Measurements from ENCODE around the gene CD160. TPM values are rescaled to one million over a fixed set of nuclear protein-coding genes. Genes with fewer than 3 reads are reported as not detected.

Gene CD160
- total RNA-seq, 1 experiment from 2014 or later = not detected

DNA sequence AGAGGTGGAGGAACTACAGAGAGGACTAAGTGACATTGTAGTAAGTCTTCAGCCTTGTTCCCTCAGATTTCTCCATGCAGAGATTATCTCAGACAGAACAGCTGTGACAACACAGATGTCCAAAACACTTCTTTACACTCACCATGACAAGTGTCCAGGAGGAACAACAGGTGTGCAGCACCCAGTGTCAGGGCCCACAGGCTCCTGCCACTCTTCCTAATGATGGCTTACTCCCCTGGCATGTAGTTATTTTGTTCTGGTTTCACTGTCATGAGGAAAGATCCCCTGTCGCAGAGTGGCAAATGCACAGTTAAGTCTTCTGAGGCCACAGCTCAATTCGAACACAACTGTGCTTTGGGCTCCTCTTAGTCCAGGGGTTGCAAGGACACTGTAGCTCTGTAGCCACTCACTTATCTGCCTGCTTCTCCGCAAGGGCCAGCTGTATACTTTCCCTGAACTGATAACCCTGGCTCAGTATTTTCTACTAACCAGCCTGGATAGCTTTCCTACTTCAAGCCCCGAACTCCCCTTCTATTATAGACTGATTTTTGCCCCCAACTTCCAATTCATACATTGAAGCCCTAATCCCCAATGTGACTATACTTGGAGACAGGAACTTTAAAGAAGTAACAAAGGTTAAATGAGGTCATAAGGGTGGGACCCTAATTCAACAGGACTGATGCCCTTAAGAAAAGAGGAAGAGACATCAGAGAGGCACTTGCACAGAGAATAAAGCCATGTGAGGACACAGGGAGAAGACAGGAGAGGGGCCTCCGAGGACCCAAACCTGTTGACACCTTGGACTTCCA is 23.3 kb upstream of the CD160 start:
- no peaks in the 10 kb centered on the region for H3K36me3 ChIP-seq (ENCODE audit: low read depth)
- H3K9me3 ChIP-seq (ENCODE audit: insufficient read depth, low read depth) = no peaks in the 10 kb centered on the region
- no peaks in the 10 kb centered on the region for H3K9me2 ChIP-seq (ENCODE audit: insufficient read depth)
- no peak overlapping the region for H3K27ac ChIP-seq
- BruUV-seq (replicated peaks) = no TSS peak
- no peak overlapping the region for H3K4me3 ChIP-seq
- intact Hi-C loops (cut with micrococcal nuclease; ENCODE audit: unreplicated experiment) = no loop called here
- CTCF ChIA-PET = no interaction called here
- POLR2A ChIA-PET (ENCODE audit: unreplicated experiment) = no interaction called here
- H3K4me1 ChIP-seq (replicated peaks; ENCODE audit: insufficient read depth) = peaks cover 5% of the 10 kb centered on the region; the same call in 1 of the 2 replicates
- no peaks in the 10 kb centered on the region for H3K27me3 ChIP-seq (ENCODE audit: insufficient read depth, low read depth)
- no peak overlapping the region for H2AFZ ChIP-seq
- H3K79me2 ChIP-seq (ENCODE audit: low read depth) = no peaks in the 10 kb centered on the region
- DNase-seq = no peak
- H3K4me2 ChIP-seq = no peak overlapping the region
- no peaks in the 10 kb centered on the region for H3F3A ChIP-seq (ENCODE audit: insufficient read depth, low read depth)
- no peaks in the 10 kb centered on the region for H4K20me1 ChIP-seq (ENCODE audit: insufficient read depth)
- TF ChIP-seq, protein P1, sequence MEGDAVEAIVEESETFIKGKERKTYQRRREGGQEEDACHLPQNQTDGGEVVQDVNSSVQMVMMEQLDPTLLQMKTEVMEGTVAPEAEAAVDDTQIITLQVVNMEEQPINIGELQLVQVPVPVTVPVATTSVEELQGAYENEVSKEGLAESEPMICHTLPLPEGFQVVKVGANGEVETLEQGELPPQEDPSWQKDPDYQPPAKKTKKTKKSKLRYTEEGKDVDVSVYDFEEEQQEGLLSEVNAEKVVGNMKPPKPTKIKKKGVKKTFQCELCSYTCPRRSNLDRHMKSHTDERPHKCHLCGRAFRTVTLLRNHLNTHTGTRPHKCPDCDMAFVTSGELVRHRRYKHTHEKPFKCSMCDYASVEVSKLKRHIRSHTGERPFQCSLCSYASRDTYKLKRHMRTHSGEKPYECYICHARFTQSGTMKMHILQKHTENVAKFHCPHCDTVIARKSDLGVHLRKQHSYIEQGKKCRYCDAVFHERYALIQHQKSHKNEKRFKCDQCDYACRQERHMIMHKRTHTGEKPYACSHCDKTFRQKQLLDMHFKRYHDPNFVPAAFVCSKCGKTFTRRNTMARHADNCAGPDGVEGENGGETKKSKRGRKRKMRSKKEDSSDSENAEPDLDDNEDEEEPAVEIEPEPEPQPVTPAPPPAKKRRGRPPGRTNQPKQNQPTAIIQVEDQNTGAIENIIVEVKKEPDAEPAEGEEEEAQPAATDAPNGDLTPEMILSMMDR (conservative IDR thresholded peaks at IDR 0.05) = no peak
- no peak for TF ChIP-seq EZH2 (IDR thresholded peaks at IDR 0.05; ENCODE audit: low read depth)

DNA sequence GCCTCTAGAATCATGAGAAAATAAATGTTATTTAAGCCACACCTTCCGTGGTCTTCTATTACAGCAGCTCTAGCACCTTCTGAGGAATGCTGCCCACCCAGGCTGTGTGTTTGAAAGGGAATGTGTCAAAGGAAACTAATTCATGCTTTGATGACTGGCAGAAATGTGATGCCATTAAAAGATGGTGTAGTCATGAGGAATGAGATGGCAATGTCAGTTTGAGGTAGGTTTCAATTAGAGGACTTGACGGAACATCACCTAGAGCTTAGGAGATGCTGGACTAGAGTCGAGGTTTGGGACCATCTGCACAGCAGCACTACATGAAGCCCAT is 22.7 kb upstream of the CD160 start:
- Histone ChIP-seq H3K4me3 (no peak overlapping the region), H3K27me3 (ENCODE audit: insufficient read depth, low read depth) (no peaks in the 10 kb centered on the region), H3K79me2 (ENCODE audit: low read depth) (no peaks in the 10 kb centered on the region), H3K27ac (no peak overlapping the region), H3K4me2 (no peak overlapping the region), H3F3A (ENCODE audit: insufficient read depth, low read depth) (no peaks in the 10 kb centered on the region), H3K4me1 (replicated peaks; ENCODE audit: insufficient read depth) (no peaks in the 10 kb centered on the region; the same call in 1 of the 2 replicates), H4K20me1 (ENCODE audit: insufficient read depth) (no peaks in the 10 kb centered on the region), H3K36me3 (ENCODE audit: low read depth) (no peaks in the 10 kb centered on the region), H2AFZ (no peak overlapping the region), H3K9me2 (ENCODE audit: insufficient read depth) (no peaks in the 10 kb centered on the region), H3K9me3 (ENCODE audit: insufficient read depth, low read depth) (no peaks in the 10 kb centered on the region)
- ChIA-PET CTCF (no interaction called here), POLR2A (ENCODE audit: unreplicated experiment) (no interaction called here)
- TF ChIP-seq EZH2 (IDR thresholded peaks at IDR 0.05; ENCODE audit: low read depth) = no peak
- TF ChIP-seq, protein P1 (conservative IDR thresholded peaks at IDR 0.05) = no peak
- intact Hi-C loops (cut with micrococcal nuclease; ENCODE audit: unreplicated experiment) = no loop called here
- DNase-seq = no peak
- no TSS peak for BruUV-seq (replicated peaks)

DNA sequence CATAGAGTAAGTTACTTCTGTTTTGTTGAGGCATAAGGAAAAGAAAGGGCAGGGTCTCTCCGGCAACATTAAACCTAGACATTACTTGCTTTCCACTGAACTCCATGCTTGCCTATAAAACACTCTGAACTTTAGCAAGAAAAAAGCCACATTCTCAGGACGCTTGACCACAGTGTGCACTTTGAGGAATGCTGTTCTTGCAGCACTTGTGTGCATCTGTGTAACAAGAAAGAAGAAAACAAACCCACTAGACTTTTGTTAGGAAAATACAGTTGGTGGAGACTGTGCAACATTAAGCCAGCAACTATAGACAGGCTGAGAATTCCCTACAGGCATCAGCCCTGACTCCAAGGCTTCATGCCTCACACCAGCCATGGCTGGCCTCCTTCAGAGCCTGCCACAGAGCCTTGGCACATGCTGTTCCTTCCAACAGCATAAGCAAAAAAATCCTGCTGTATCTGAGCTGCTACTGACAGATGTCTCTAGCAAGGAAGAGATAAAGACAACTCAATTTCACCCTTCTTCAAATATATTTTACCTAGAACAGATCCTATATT is 17.9 kb upstream of the CD160 start:
- ChIA-PET POLR2A (ENCODE audit: unreplicated experiment) (no interaction called here), CTCF (no interaction called here)
- H2AFZ ChIP-seq = no peak overlapping the region
- no TSS peak for BruUV-seq (replicated peaks)
- no peaks in the 10 kb centered on the region for H3K36me3 ChIP-seq (ENCODE audit: low read depth)
- no peaks in the 10 kb centered on the region for H3K79me2 ChIP-seq (ENCODE audit: low read depth)
- peaks cover 15% of the 10 kb centered on the region for H3K4me1 ChIP-seq (replicated peaks; ENCODE audit: insufficient read depth)
- no peaks in the 10 kb centered on the region for H4K20me1 ChIP-seq (ENCODE audit: insufficient read depth)
- no peak overlapping the region for H3K4me2 ChIP-seq
- peaks cover 10% of the 10 kb centered on the region for H3F3A ChIP-seq (ENCODE audit: insufficient read depth, low read depth)
- no peaks in the 10 kb centered on the region for H3K9me2 ChIP-seq (ENCODE audit: insufficient read depth)
- no peak overlapping the region for H3K4me3 ChIP-seq
- no peaks in the 10 kb centered on the region for H3K27me3 ChIP-seq (ENCODE audit: insufficient read depth, low read depth)
- no peak overlapping the region for H3K27ac ChIP-seq
- intact Hi-C loops (cut with micrococcal nuclease; ENCODE audit: unreplicated experiment) = no loop called here
- TF ChIP-seq, protein P1 (conservative IDR thresholded peaks at IDR 0.05) = no peak
- no peak for TF ChIP-seq EZH2 (IDR thresholded peaks at IDR 0.05; ENCODE audit: low read depth)
- DNase-seq = no peak
- H3K9me3 ChIP-seq (ENCODE audit: insufficient read depth, low read depth) = no peaks in the 10 kb centered on the region
